Large intestine (tissue), 3 donors: ENCODE measurements around the gene GBGT1. TPM values are rescaled to one million over a fixed set of nuclear protein-coding genes. Genes with fewer than 3 reads are reported as not detected.
"Not testable (repeated sequence)": the region's sequence is repeated elsewhere in the genome, so short reads cannot be mapped to it uniquely, and the experiment has no call there.

ENCODE experiments used
- DNase-seq, 2 donors: peaks; one replicate each; pipeline versions ENCODE4 v3.0.0 to v3.0.0-alpha.2; 2013
- H3K27ac ChIP-seq: one replicate; pipeline ENCODE4 v1.5.1; 2013; ENCODE audit warnings: low read length
- H3K27me3 ChIP-seq: 2 replicates; pipeline ENCODE4 v1.6.1; 2013; ENCODE audit warnings: low read length; ENCODE audit not compliant: control insufficient read depth, insufficient read depth
- H3K36me3 ChIP-seq: 2 replicates; pipeline ENCODE4 v1.6.1; 2013; ENCODE audit warnings: low read length; ENCODE audit not compliant: control insufficient read depth, insufficient read depth
- H3K4me1 ChIP-seq: one replicate; pipeline ENCODE4 v1.6.1; 2013; ENCODE audit warnings: low read length; ENCODE audit not compliant: control insufficient read depth, insufficient read depth
- H3K4me3 ChIP-seq: one replicate; pipeline ENCODE4 v1.5.1; 2013; ENCODE audit warnings: low read length
- H3K9me3 ChIP-seq: one replicate; pipeline ENCODE4 v1.6.1; 2013; ENCODE audit warnings: mild to moderate bottlenecking, low read depth, low read length, moderate library complexity; ENCODE audit not compliant: control insufficient read depth
- WGBS: methylation state at CpG from one replicate; pipeline ENCODE4 v1.1.5; 2013; ENCODE audit warnings: low lambda C conversion rate; ENCODE audit not compliant: insufficient coverage; 5-methylcytosine and 5-hydroxymethylcytosine counted together
- polyA plus RNA-seq: library from polyadenylated mRNA; unstranded; fragments of 120-200 nt; gene quantifications from one replicate; pipeline ENCODE4 v1.2.1, GENCODE V29; 2013

The GBGT1 gene
- polyA plus RNA-seq, 1 donor: 8.7 TPM

DNA sequence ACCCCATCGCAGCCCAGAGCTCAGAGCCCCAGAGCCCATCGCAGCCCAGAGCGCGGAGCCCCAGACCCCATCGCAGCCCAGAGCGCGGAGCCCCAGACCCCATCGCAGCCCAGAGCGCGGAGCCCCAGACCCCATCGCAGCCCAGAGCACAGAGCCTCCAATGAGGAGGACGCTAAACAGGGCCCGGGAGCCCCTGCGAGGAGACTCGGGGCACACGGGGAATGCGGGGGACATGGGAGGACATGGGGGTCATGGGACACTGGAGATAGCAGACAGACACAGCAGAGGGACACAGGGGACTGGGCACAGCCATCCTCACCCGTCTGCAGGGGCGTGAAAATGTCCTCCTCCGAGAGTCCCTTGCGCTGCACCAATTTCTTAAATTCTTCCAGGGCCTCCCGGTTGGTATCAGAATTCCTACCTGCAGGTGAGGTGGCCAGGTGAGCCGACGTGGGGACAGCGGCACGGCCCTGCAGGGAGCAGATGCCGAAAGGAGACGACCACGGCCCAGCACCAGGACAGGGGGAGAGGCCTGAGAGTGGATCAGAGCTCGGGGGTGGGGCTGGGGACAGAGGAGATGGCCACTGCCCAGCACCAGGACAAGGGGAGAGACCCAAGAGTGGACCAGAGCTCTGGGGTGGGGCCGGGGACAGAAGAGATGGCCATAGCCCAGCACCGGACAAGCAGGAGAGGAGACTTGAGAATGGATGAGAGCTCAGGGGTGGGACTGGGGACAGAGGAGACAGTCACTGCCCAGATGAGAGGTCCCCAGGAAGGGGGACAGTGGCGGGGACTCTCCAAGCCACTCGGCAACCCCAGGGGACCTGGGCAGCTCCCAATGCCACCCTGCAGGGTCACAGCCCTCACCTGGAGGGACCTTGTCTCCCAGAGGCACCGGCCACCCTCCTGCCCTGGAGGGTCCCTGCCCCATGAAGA, 42.5 kb upstream of the GBGT1 start:
- WGBS: no CpG with 5 or more reads among the region's 35 CpGs
- no peaks in the 10 kb centered on the region for H3K27me3 ChIP-seq

GRCh38 chr9:133205481-133205887, 41.8 kb upstream of the GBGT1 start:
- H3K27me3 ChIP-seq: not testable (repeated sequence)

More for the DNA sequence above, 42.5 kb upstream of the GBGT1 start:
- H3K27ac ChIP-seq: no peak overlapping the region
- no peak for DNase-seq
- no peak overlapping the region for H3K4me3 ChIP-seq
- no peaks in the 10 kb centered on the region for H3K36me3 ChIP-seq
- H3K4me1 ChIP-seq: no peaks in the 10 kb centered on the region
- no peaks in the 10 kb centered on the region for H3K9me3 ChIP-seq

GRCh38 chr9:133204993-133205336, 41.3 kb upstream of the GBGT1 start:
- no peaks in the 10 kb centered on the region for H3K36me3 ChIP-seq
- H3K4me1 ChIP-seq: no peaks in the 10 kb centered on the region
- peaks cover under 1% of the 10 kb centered on the region for H3K27me3 ChIP-seq
- DNase-seq: no peak
- H3K27ac ChIP-seq: no peak overlapping the region
- no CpG with 5 or more reads among the region's 8 CpGs for WGBS
- H3K9me3 ChIP-seq: peaks cover 4% of the 10 kb centered on the region
- H3K4me3 ChIP-seq: no peak overlapping the region

More at GRCh38 chr9:133205481-133205887, 41.8 kb upstream of the GBGT1 start:
- H3K4me3 ChIP-seq, H3K9me3 ChIP-seq, H3K27ac ChIP-seq, H3K36me3 ChIP-seq, DNase-seq, H3K4me1 ChIP-seq: not testable (repeated sequence)
- no CpG with 5 or more reads among the region's 14 CpGs for WGBS

DNA sequence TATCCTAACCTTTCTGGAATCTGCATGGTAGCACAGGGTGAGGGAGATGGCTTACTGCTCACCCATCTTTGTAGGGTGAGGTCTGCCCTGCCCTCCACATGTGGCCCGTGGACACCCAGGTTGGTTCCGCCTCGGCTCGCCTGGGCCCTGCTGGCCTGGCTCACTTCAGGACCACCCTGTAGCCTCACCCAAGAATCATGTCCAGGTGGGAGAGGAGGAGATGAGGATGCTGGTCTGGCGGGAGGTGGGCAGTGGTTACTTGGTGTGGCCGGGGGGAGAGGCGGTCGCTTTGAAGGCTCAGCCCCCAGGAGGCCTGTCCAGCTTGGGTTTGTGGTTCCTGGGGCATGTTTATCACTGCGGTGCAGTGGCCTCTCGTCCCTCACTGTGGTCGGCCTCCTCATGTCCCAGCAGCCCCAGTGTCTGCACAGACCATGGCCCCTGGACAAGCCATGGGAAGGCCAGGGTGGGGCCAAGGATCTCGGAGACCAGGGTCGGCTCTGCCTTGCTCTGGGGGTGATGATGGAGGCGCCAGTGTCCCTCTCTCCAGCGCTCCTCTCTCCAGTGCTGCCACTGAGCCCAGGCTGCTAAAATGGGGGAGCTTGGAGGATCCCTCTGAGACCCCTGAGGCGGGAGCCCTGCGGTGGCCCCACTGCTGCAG, 40.8 kb upstream of the GBGT1 start:
- Histone ChIP-seq H3K9me3 (peaks cover 7% of the 10 kb centered on the region), H3K36me3 (no peaks in the 10 kb centered on the region), H3K27me3 (peaks cover 3% of the 10 kb centered on the region), H3K4me3 (no peak overlapping the region), H3K27ac (no peak overlapping the region), H3K4me1 (no peaks in the 10 kb centered on the region)
- no peak for DNase-seq
- WGBS: no CpG with 5 or more reads among the region's 17 CpGs

GRCh38 chr9:133203506-133204075, 39.9 kb upstream of the GBGT1 start:
- no peak overlapping the region for H3K27ac ChIP-seq
- WGBS: no CpG with 5 or more reads among the region's 10 CpGs
- no peaks in the 10 kb centered on the region for H3K4me1 ChIP-seq
- no peak for DNase-seq
- H3K27me3 ChIP-seq: peaks cover 3% of the 10 kb centered on the region
- H3K4me3 ChIP-seq: no peak overlapping the region
- no peaks in the 10 kb centered on the region for H3K36me3 ChIP-seq
- H3K9me3 ChIP-seq: peaks cover 7% of the 10 kb centered on the region

DNA sequence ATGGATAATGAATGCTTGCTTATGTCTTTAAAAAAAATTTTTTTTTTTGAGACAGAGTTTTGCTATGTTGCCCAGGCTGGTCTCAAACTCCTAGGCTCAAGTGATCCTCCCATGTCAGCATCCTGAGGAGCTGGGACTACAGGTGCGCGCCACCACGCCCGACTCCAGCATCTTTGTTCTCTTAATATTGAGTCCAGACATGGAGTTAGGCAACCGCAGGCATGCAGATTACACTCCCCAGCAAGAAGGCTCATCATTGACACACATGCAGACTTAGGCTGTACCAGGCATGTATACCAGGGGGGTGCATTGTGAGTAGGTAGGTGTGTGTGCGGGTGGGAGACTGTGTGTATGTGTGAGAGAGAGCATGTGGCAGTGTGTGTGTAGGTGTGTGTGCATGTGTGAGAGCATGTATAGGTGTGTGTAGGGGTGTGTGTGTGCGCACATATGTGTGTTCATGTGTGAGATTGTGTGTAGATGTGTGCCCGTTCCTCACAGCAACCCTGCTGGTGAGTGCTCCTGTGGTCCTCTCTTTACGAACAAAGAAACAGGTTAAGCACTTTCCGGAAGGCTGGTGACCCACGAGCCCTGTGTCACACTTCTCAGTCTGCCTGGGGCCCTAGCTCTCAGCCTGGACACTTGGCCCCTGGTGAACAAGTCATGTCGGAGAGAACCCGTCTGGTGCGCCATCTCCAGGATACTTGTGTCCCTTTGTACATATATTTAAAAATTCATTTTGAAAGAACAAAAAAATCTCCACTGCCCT, 39.2 kb upstream of the GBGT1 start:
- peaks cover 3% of the 10 kb centered on the region for H3K27me3 ChIP-seq
- peaks cover 7% of the 10 kb centered on the region for H3K9me3 ChIP-seq
- H3K4me3 ChIP-seq: no peak overlapping the region
- H3K27ac ChIP-seq: no peak overlapping the region
- no CpG with 5 or more reads among the region's 14 CpGs for WGBS
- no peaks in the 10 kb centered on the region for H3K4me1 ChIP-seq
- no peaks in the 10 kb centered on the region for H3K36me3 ChIP-seq
- DNase-seq: no peak

GRCh38 chr9:133202145-133202513, 38.4 kb upstream of the GBGT1 start:
- H3K36me3 ChIP-seq: no peaks in the 10 kb centered on the region
- peaks cover 3% of the 10 kb centered on the region for H3K27me3 ChIP-seq
- no peak overlapping the region for H3K4me3 ChIP-seq
- no CpG with 5 or more reads among the region's 11 CpGs for WGBS
- no peaks in the 10 kb centered on the region for H3K4me1 ChIP-seq
- peaks cover 7% of the 10 kb centered on the region for H3K9me3 ChIP-seq
- H3K27ac ChIP-seq: no peak overlapping the region
- DNase-seq: no peak

DNA sequence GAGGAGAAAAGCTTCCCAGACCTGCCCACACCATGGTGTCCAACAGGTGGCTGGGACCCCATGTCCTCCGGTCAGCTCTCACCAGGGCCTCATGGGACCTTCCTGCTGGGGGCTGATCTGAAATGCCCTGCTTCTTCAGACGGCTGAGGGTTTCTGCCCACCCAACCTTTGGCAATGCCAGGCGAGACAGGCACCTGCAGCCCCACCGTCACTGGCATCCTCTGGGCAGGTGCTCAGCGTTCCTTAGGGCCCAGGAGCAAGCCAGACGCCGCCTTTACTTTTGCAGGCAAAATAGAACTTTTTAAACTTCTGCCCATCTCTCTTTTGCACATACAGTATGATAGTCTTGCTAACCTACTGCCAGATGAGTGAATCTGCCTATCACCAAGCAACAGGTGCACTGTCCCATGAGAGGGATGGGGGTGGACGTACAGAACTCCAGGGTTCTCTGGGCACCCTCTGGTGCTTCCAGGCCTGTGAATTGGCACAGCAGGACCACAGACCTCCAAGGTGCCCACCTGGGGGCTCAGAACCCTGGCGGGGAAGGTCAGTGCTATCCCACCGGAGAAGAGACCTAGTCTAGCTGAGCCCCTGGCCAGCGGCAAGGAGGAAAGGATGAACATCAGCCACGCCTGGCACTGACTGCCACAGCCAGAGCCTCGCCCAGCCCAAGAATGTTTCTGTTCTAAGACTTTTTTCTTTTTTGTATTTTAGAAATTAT, 37.9 kb upstream of the GBGT1 start:
- H3K36me3 ChIP-seq: no peaks in the 10 kb centered on the region
- H3K4me3 ChIP-seq: no peak overlapping the region
- H3K9me3 ChIP-seq: peaks cover 7% of the 10 kb centered on the region
- DNase-seq: no peak
- no CpG with 5 or more reads among the region's 13 CpGs for WGBS
- H3K4me1 ChIP-seq: no peaks in the 10 kb centered on the region
- no peak overlapping the region for H3K27ac ChIP-seq
- peaks cover 3% of the 10 kb centered on the region for H3K27me3 ChIP-seq

GRCh38 chr9:133200631-133201030, 36.9 kb upstream of the GBGT1 start:
- peaks cover 3% of the 10 kb centered on the region for H3K27me3 ChIP-seq

More at GRCh38 chr9:133200631-133201030, 36.9 kb upstream of the GBGT1 start:
- no peak overlapping the region for H3K27ac ChIP-seq
- no peaks in the 10 kb centered on the region for H3K4me1 ChIP-seq
- H3K4me3 ChIP-seq: no peak overlapping the region
- peaks cover 7% of the 10 kb centered on the region for H3K9me3 ChIP-seq
- 87% methylated on average over 3 of the region's 17 CpGs for WGBS
- H3K36me3 ChIP-seq: no peaks in the 10 kb centered on the region
- DNase-seq: no peak
